BLaER1 treated with 17β-estradiol and CSF1 and Interleukin-3, amounts not matched to agents 10 nM and 100 nM (cell line): Measurements from ENCODE around the gene KRT76.

Experiments
- H3K27ac ChIP-seq, 11 experiments: shearing (Covaris generic); formaldehyde crosslinking; 2 replicates each; pipeline ENCODE4 v1.8.1; 2022
- H3K27me3 ChIP-seq, 11 experiments: shearing (Covaris generic); formaldehyde crosslinking; 2 replicates each; pipeline ENCODE4 v1.8.1; 2022
- H3K36me3 ChIP-seq, 11 experiments: shearing (Covaris generic); formaldehyde crosslinking; 2 replicates each; pipeline ENCODE4 v1.8.1; 2022
- H3K4me1 ChIP-seq, 10 experiments: shearing (Covaris generic); formaldehyde crosslinking; 2 replicates each; pipeline ENCODE4 v1.8.1; 2022
- H3K4me2 ChIP-seq, 11 experiments: shearing (Covaris generic); formaldehyde crosslinking; 2 replicates each; pipeline ENCODE4 v1.8.1; 2022
- H3K4me3 ChIP-seq, 10 experiments: shearing (Covaris generic); formaldehyde crosslinking; 2 replicates each; pipeline ENCODE4 v1.8.1; 2022
- H3K9ac ChIP-seq, 11 experiments: shearing (Covaris generic); formaldehyde crosslinking; 2 replicates each; pipeline ENCODE4 v1.8.1; 2022
- H3K9me3 ChIP-seq, 11 experiments: shearing (Covaris generic); formaldehyde crosslinking; replicated peaks in 1 of 11; 2 replicates each; pipeline ENCODE4 v1.8.1; 2022
- H4K20me1 ChIP-seq, 11 experiments: shearing (Covaris generic); formaldehyde crosslinking; 2 replicates each; pipeline ENCODE4 v1.8.1; 2022
- Cebpa-rat ChIP-seq, 11 experiments: shearing (Covaris generic); IDR thresholded peaks; 2 replicates each; pipeline ENCODE4 v1.8.1; 2022

The KRT76 gene

GRCh38 chr12:52760623-52761022, 16.5 kb downstream of the KRT76 start:
- Histone ChIP-seq H3K4me3 (no peak overlapping the region; a peak in 1 of 20 replicates), H3K4me1 (no peaks in the 10 kb centered on the region), H3K9me3 (peaks cover 36 to 59% (median 43%) of the 10 kb centered on the region in 11 experiments), H4K20me1 (no peaks in the 10 kb centered on the region), H3K27me3 (no peaks in the 10 kb centered on the region), H3K36me3 (no peaks in the 10 kb centered on the region), H3K4me2 (no peak overlapping the region), H3K27ac (no peak overlapping the region), H3K9ac (no peak overlapping the region)
- TF ChIP-seq Cebpa-rat (IDR thresholded peaks at IDR 0.05) = no peak

GRCh38 chr12:52759695-52760094, 17.4 kb downstream of the KRT76 start:
- H3K27me3 ChIP-seq = no peaks in the 10 kb centered on the region
- no peak overlapping the region for H3K9ac ChIP-seq
- no peak overlapping the region for H3K27ac ChIP-seq
- H4K20me1 ChIP-seq = no peaks in the 10 kb centered on the region
- H3K4me3 ChIP-seq = no peak overlapping the region
- H3K9me3 ChIP-seq = peaks cover 36 to 59% (median 43%) of the 10 kb centered on the region in 11 experiments
- H3K4me1 ChIP-seq = no peaks in the 10 kb centered on the region
- TF ChIP-seq Cebpa-rat (IDR thresholded peaks at IDR 0.05) = no peak
- H3K4me2 ChIP-seq = no peak overlapping the region
- no peaks in the 10 kb centered on the region for H3K36me3 ChIP-seq

GRCh38 chr12:52759218-52759617, 17.9 kb downstream of the KRT76 start:
- Histone ChIP-seq H4K20me1 (no peaks in the 10 kb centered on the region), H3K4me2 (no peak overlapping the region), H3K27me3 (no peaks in the 10 kb centered on the region), H3K27ac (no peak overlapping the region), H3K9me3 (peaks cover 36 to 59% (median 43%) of the 10 kb centered on the region in 11 experiments), H3K36me3 (no peaks in the 10 kb centered on the region), H3K9ac (no peak overlapping the region), H3K4me3 (no peak overlapping the region), H3K4me1 (no peaks in the 10 kb centered on the region)
- no peak for TF ChIP-seq Cebpa-rat (IDR thresholded peaks at IDR 0.05)

DNA sequence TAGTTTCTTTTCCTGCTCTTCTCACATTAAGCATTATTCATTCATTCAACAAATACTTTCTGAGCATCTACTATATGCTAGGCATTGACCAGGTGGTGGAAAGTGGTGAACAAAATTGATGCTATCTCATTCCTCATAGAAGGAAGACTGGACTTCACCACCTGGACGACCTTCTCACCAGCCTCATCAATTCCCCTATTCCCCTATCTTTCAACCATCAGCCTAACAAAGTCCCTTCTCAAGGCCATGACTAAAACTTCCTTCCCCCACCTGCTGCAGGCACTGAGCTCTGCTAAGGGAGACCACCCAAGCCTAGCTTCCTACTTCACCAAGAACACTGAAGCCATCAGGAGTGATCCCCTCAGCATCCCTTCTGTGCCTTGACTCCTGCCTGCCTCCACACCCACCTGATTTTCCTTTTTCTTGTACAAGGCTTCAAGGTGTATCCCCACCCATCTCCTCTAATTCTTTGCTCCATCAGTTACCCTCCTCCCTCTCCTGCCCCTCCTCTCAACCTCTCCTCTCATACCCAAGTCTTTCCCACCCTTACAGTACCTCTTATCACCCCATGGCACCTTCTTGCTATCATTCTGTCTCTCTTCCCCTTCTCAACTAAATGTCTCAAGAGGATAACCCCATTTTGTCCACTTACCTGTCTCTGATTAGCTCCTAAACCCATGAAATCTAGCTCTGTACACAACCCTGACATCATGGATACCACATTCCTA, 19.5 kb downstream of the KRT76 start:
- no peaks in the 10 kb centered on the region for H4K20me1 ChIP-seq
- no peak for TF ChIP-seq Cebpa-rat (IDR thresholded peaks at IDR 0.05)
- no peak overlapping the region for H3K27ac ChIP-seq
- H3K27me3 ChIP-seq = no peaks in the 10 kb centered on the region
- no peak overlapping the region for H3K9ac ChIP-seq
- H3K4me2 ChIP-seq = no peak overlapping the region
- H3K4me3 ChIP-seq = no peak overlapping the region
- H3K36me3 ChIP-seq = no peaks in the 10 kb centered on the region
- peaks cover 36 to 48% (median 41%) of the 10 kb centered on the region in 11 experiments for H3K9me3 ChIP-seq
- no peaks in the 10 kb centered on the region for H3K4me1 ChIP-seq

DNA sequence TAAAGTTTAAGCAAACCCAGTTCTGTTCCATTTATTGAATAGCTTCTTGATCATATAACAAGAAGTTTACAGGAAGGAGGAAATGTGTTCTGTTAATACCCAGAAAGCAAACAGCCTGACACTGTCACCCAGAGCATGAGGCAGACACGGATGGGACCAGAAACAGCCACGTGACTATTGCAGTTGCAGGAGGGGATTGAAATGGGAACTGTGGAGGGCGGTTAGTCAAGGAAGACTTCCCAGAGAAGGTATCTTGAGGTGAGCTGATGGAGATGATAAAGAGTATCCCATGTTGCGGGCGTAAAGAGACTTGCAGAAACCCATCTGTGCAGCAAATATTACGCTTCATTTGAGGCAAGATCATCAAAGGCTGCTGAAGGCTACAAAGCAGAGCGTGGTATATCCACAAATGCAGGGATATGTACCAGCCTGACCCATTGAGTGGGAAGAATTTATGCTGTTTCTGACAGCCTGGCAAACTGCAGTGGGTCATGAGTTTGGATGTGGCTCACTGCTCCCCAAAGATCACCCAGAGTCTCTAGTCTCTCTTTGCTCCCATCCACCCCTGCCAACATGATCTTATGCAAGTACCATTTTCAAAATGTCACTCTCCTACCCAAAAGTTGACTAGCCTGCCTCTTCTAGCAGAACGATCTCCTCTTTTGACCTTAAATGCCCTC, 20.7 kb downstream of the KRT76 start:
- H3K4me2 ChIP-seq = no peak overlapping the region
- no peaks in the 10 kb centered on the region for H4K20me1 ChIP-seq
- H3K27me3 ChIP-seq = no peaks in the 10 kb centered on the region
- H3K4me1 ChIP-seq = no peaks in the 10 kb centered on the region
- no peak overlapping the region for H3K4me3 ChIP-seq
- peaks cover 25 to 36% (median 30%) of the 10 kb centered on the region in 11 experiments for H3K9me3 ChIP-seq
- no peak for TF ChIP-seq Cebpa-rat (IDR thresholded peaks at IDR 0.05)
- no peak overlapping the region for H3K27ac ChIP-seq
- H3K36me3 ChIP-seq = no peaks in the 10 kb centered on the region
- no peak overlapping the region for H3K9ac ChIP-seq

DNA sequence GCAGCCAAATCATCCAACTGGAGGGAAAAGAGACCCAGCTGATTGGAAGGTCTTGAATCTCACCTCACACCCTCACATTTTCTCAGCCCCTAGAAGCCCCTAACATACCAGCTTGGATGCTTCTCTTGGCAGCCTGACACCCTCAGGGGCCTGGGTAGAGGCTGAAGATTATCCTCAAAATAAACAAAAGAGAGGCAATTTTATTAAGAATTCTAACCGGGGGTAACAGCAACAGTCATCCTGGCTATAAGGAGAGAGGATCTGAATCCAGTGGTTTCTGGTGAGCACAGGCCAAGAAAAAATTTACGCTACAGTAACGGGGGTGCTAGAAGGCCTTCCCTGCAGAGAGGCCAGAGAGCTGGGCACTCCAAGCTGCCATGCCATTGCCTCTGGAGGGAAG, 21.6 kb downstream of the KRT76 start:
- no peak overlapping the region for H3K9ac ChIP-seq
- no peaks in the 10 kb centered on the region for H3K27me3 ChIP-seq
- H4K20me1 ChIP-seq = no peaks in the 10 kb centered on the region
- H3K4me3 ChIP-seq = no peak overlapping the region
- no peaks in the 10 kb centered on the region for H3K36me3 ChIP-seq
- no peak overlapping the region for H3K4me2 ChIP-seq
- no peak overlapping the region for H3K27ac ChIP-seq
- peaks cover 16 to 27% (median 21%) of the 10 kb centered on the region in 11 experiments for H3K9me3 ChIP-seq
- H3K4me1 ChIP-seq = no peaks in the 10 kb centered on the region
- no peak for TF ChIP-seq Cebpa-rat (IDR thresholded peaks at IDR 0.05)

DNA sequence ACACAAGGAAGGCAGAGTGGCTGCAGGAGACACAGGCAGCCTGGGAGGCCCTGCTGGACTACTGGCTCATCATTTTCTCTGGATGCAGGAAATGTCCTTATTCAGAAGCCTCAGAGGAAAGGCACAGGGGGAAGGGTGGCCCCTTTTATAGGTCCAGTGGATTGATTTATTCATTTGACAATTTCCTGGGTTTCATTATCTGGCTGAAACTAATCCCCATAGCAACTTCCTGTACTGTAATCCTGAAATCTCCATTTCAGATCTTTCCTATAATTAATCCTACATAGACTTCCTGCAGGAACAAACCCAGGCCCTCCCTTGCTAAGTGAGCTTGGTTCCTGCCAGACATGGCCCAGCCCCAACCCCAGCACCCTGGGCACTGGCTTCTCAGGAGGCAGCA, 23.0 kb downstream of the KRT76 start:
- no peaks in the 10 kb centered on the region for H3K4me1 ChIP-seq
- H3K4me2 ChIP-seq = no peak overlapping the region
- no peaks in the 10 kb centered on the region for H3K36me3 ChIP-seq
- H3K9me3 ChIP-seq = peaks cover 2 to 13% (median 7%) of the 10 kb centered on the region in 11 experiments; a peak in 15 of 22 replicates
- H3K27ac ChIP-seq = no peak overlapping the region
- H4K20me1 ChIP-seq = no peaks in the 10 kb centered on the region
- no peak overlapping the region for H3K9ac ChIP-seq
- H3K4me3 ChIP-seq = no peak overlapping the region
- no peaks in the 10 kb centered on the region for H3K27me3 ChIP-seq
- TF ChIP-seq Cebpa-rat (IDR thresholded peaks at IDR 0.05) = no peak

DNA sequence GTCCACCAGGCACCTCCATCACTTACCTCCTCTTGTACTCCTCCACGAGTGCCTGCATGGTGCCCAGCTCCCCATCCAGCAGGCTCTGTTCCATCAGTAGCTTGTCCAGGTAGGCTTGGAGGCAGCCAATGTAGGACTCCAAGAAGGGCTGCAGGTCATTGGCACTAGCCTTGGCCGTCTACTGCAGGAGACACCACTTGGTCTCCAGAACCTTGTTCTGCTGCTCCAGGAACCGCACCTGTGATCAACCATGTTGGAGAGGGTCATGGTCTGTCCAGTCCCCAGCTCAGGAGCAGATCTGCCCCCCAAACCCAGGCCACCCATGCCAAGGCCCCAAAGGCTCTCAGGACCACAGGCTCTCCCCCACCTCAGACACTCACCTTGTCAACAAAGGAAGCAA, 23.9 kb downstream of the KRT76 start:
- no peak overlapping the region for H3K9ac ChIP-seq
- H3K9me3 ChIP-seq = peaks cover 0 to 5% (median 0%) of the 10 kb centered on the region in 11 experiments; a peak in 4 of 22 replicates
- H3K27ac ChIP-seq = no peak overlapping the region
- H3K27me3 ChIP-seq = no peaks in the 10 kb centered on the region
- no peak for TF ChIP-seq Cebpa-rat (IDR thresholded peaks at IDR 0.05)
- no peak overlapping the region for H3K4me3 ChIP-seq
- peaks cover 3 to 6% (median 5%) of the 10 kb centered on the region in 10 experiments; a peak in 19 of 20 replicates for H3K4me1 ChIP-seq
- H3K4me2 ChIP-seq = no peak overlapping the region
- H3K36me3 ChIP-seq = no peaks in the 10 kb centered on the region
- H4K20me1 ChIP-seq = no peaks in the 10 kb centered on the region

DNA sequence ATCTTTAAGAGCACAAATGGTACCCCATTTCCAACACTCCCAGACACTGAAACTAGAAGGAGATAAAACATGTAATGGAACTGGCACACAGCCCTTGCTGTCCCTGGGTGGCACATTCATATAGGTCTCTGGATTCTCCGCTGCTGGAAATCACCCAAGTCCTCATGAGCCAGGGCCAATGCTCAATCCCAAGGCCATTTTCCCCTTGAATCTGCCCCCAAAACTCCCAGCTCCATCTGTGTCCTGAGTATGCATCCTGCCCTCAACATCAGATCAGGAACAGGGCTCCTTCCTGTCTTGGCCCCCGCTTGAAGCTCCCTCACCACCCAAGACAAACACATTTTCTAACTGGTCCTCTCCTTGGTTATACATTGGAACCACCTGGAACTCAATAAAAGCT, 24.6 kb downstream of the KRT76 start:
- Histone ChIP-seq H3K9ac (no peak overlapping the region), H3K4me3 (no peak overlapping the region)

More for the DNA sequence above, 24.6 kb downstream of the KRT76 start:
- H3K27me3 ChIP-seq = no peaks in the 10 kb centered on the region
- peaks cover 6 to 14% (median 11%) of the 10 kb centered on the region in 10 experiments; a peak in 19 of 20 replicates for H3K4me1 ChIP-seq
- no peaks in the 10 kb centered on the region for H4K20me1 ChIP-seq
- no peak overlapping the region for H3K4me2 ChIP-seq
- no peak overlapping the region for H3K27ac ChIP-seq
- H3K9me3 ChIP-seq = no peaks in the 10 kb centered on the region
- TF ChIP-seq Cebpa-rat (IDR thresholded peaks at IDR 0.05) = no peak
- H3K36me3 ChIP-seq = no peaks in the 10 kb centered on the region
